ENCODE measurements around the gene SGPL1. TPM values are rescaled to one million over a fixed set of nuclear protein-coding genes. Genes with fewer than 3 reads are reported as not detected.

The SGPL1 gene
- total RNA-seq, 4 donors from 2014 or later: 58.0 to 120 (median 74.0) TPM

- TF ChIP-seq CTCF (IDR thresholded peaks at IDR 0.05): no peak
- TF ChIP-seq POLR2A (IDR thresholded peaks at IDR 0.05): no peak
- H3K4me3 ChIP-seq (ENCODE audit: low read depth, poor library complexity, severe bottlenecking): no peak overlapping the region
- no peak for DNase-seq (ENCODE audit: low spot score in 2 of 2)
- WGBS, 2 donors: 73 to 75% methylated on average over 5 of the region's 5 CpGs
- intact Hi-C loops (cut with DNase I; ENCODE audit: low total_unique reads): no loop called here
These were observed 16.6 kb upstream of the SGPL1 start for GRCh38 chr10:70799124-70799523.

DNA sequence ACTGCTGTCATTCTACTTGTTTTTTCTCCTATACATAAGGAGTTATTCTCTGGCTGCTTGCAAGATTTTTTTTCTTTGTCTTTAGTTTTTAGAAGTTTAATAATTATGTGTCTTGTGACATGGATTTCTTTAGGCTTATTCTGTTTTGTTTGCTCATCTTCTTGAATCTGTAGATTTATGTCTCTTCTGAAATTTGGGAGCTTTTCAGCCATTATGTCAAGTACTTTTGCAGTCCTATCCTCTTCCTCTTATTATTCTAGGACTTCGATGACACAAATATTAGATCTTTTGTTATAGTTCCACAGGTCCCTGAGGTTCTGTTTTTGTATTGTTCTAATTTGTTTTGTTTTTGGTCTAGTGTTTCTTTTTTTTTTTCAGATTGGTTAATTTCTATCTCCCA is 13.9 kb upstream of the SGPL1 start:
- no peak overlapping the region for H3K4me3 ChIP-seq (ENCODE audit: low read depth, poor library complexity, severe bottlenecking)
- intact Hi-C loops (cut with DNase I; ENCODE audit: low total_unique reads): no loop called here
- WGBS, 2 donors: 79 to 89% methylated on average over 1 of the region's 1 CpG
- TF ChIP-seq CTCF (IDR thresholded peaks at IDR 0.05): no peak
- no peak for TF ChIP-seq POLR2A (IDR thresholded peaks at IDR 0.05)
- DNase-seq (ENCODE audit: low spot score in 2 of 2): no peak

DNA sequence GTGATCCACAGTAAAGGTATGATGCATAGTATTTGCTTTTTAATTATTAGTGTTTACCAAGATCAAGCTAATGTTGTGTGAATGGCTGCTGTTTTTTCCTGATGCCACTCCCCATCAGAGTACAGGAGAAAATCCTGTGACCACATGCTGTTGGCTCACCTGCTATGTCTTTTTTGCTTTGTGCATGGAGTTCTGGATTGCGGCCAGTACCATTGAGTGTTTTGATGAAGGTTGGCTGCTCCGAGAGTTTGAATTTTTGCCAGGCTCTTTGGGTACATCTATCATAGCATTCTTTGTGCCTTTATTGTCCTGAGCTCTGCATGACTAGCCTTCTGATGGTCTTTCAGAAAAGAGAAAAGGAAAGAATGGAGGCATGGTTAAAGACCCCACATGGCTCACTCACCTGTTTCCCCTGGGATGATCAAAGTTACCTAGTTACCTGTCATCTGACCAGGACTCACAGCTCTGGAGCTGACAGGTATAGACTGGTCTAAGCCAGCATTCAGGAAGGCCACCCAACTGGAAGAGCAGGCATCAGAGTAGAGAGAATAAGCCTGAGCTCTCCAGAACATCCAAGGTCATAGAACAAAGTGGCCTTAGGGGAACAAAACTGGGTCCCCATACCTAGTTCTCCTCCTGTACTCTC is 11.8 kb upstream of the SGPL1 start:
- peak in 1 of 2 donors; percentile 59 for DNase-seq (ENCODE audit: low spot score in 2 of 2)
- WGBS, 2 donors: 46 to 69% methylated on average over 2 of the region's 2 CpGs
- intact Hi-C loops (cut with DNase I; ENCODE audit: low total_unique reads): no loop called here
- TF ChIP-seq CTCF (IDR thresholded peaks at IDR 0.05) (no peak), POLR2A (IDR thresholded peaks at IDR 0.05) (no peak)
- H3K4me3 ChIP-seq (ENCODE audit: low read depth, poor library complexity, severe bottlenecking): no peak overlapping the region

DNA sequence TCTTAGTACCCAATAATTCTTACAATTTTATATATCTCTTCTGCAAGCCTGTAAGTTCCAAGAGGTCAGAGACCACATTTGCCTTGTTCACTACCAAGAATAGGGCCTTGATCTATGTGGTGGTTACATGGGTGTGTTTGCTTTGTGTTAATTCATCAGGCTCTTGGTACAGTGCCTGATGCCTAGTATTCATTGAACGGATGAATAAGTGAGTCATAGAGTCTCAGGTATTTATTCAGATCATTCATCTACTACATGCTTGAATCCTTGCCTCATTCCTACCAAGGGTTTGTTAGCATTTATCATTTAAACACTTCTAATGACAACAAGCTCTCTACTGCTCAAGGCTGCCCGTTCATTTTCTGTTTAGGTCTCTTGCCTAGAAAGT is 11.3 kb upstream of the SGPL1 start:
- H3K4me3 ChIP-seq (ENCODE audit: low read depth, poor library complexity, severe bottlenecking): no peak overlapping the region
- intact Hi-C loops (cut with DNase I; ENCODE audit: low total_unique reads): no loop called here
- TF ChIP-seq CTCF (IDR thresholded peaks at IDR 0.05) (no peak), POLR2A (IDR thresholded peaks at IDR 0.05) (no peak)
- no peak for DNase-seq (ENCODE audit: low spot score in 2 of 2)
- WGBS, 2 donors: 43 to 53% methylated on average over 2 of the region's 2 CpGs

GRCh38 chr10:70805619-70806215 is 10.0 kb upstream of the SGPL1 start:
- no peak overlapping the region for H3K4me3 ChIP-seq (ENCODE audit: low read depth, poor library complexity, severe bottlenecking)
- intact Hi-C loops (cut with DNase I; ENCODE audit: low total_unique reads): no loop called here

More at GRCh38 chr10:70805619-70806215, 10.0 kb upstream of the SGPL1 start:
- WGBS, 2 donors: 95 to 97% methylated on average over 3 of the region's 3 CpGs
- TF ChIP-seq POLR2A (IDR thresholded peaks at IDR 0.05) (no peak), CTCF (IDR thresholded peaks at IDR 0.05) (no peak)
- no peak for DNase-seq (ENCODE audit: low spot score in 2 of 2)
